ENCODE data around the gene FBXW7.

FBXW7 gene

GRCh38 chr4:152304220-152304619 is 231.7 kb downstream of the FBXW7 start:
- Histone ChIP-seq H3K79me2 (ENCODE audit: control insufficient read depth, insufficient read depth, low read length, poor library complexity) (no peaks in the 10 kb centered on the region), H2BK120ac (ENCODE audit: insufficient read depth, low read length, poor library complexity) (no peak overlapping the region), H4K12ac (ENCODE audit: low read depth, low read length) (no peak overlapping the region), H3K14ac (ENCODE audit: low read length) (no peak overlapping the region), H2BK5ac (ENCODE audit: low read depth, low read length, poor library complexity) (no peak overlapping the region), H3K4me3 (ENCODE audit: low read depth, low read length) (no peak overlapping the region), H2AK5ac (ENCODE audit: low read length) (no peak overlapping the region), H3K27ac (ENCODE audit: low read depth, low read length) (no peak overlapping the region), H3K4ac (ENCODE audit: low read depth, low read length) (no peak overlapping the region), H3K9ac (ENCODE audit: low read length) (no peak overlapping the region), H3K4me2 (ENCODE audit: low read length) (no peak overlapping the region), H3K9me3 (ENCODE audit: insufficient read depth, low read depth, low read length) (no peaks in the 10 kb centered on the region), H2BK12ac (ENCODE audit: low read length) (no peak overlapping the region), H3K79me1 (ENCODE audit: low read length) (no peaks in the 10 kb centered on the region), H4K91ac (ENCODE audit: low read depth, low read length) (no peak overlapping the region), H3K4me1 (ENCODE audit: control insufficient read depth in 1 of 2, insufficient read depth in 2 of 2, low read length in 2 of 2) (peaks cover 2% of the 10 kb centered on the region in 2 experiments), H3K18ac (ENCODE audit: low read length) (no peak overlapping the region), H3K23ac (ENCODE audit: low read length) (no peak overlapping the region), H3K27me3 (ENCODE audit: insufficient read depth, low read length) (no peaks in the 10 kb centered on the region), H2AFZ (ENCODE audit: insufficient read depth, low read length, poor library complexity) (no peak overlapping the region), H4K8ac (ENCODE audit: low read depth, low read length) (no peak overlapping the region), H3K36me3 (ENCODE audit: control insufficient read depth in 1 of 2, insufficient read depth in 2 of 2, low read length in 2 of 2) (no peaks in the 10 kb centered on the region)
- peak in 1 of 2 donors; percentile 34 for DNase-seq
- no CpG with 5 or more reads among the region's 5 CpGs for WGBS (ENCODE audit: extremely low coverage, insufficient coverage, insufficient read length)

GRCh38 chr4:152301381-152301780 is 234.5 kb downstream of the FBXW7 start:
- no peak overlapping the region for H3K14ac ChIP-seq (ENCODE audit: low read length)
- H3K27me3 ChIP-seq (ENCODE audit: insufficient read depth, low read length), result no peaks in the 10 kb centered on the region
- no peak overlapping the region for H2AFZ ChIP-seq (ENCODE audit: insufficient read depth, low read length, poor library complexity)
- no peak overlapping the region for H2BK5ac ChIP-seq (ENCODE audit: low read depth, low read length, poor library complexity)
- H2BK12ac ChIP-seq (ENCODE audit: low read length), result no peak overlapping the region
- H3K9ac ChIP-seq (ENCODE audit: low read length), result no peak overlapping the region
- no CpG with 5 or more reads among the region's 6 CpGs for WGBS (ENCODE audit: extremely low coverage, insufficient coverage, insufficient read length)
- H4K12ac ChIP-seq (ENCODE audit: low read depth, low read length), result no peak overlapping the region
- no peak overlapping the region for H3K4ac ChIP-seq (ENCODE audit: low read depth, low read length)
- H4K8ac ChIP-seq (ENCODE audit: low read depth, low read length), result no peak overlapping the region
- H3K79me1 ChIP-seq (ENCODE audit: low read length), result no peaks in the 10 kb centered on the region
- no peak overlapping the region for H3K23ac ChIP-seq (ENCODE audit: low read length)
- no peak overlapping the region for H2BK120ac ChIP-seq (ENCODE audit: insufficient read depth, low read length, poor library complexity)
- H3K4me1 ChIP-seq (ENCODE audit: control insufficient read depth in 1 of 2, insufficient read depth in 2 of 2, low read length in 2 of 2), result peaks cover 2% of the 10 kb centered on the region in 2 experiments
- H3K18ac ChIP-seq (ENCODE audit: low read length), result no peak overlapping the region
- no peaks in the 10 kb centered on the region for H3K9me3 ChIP-seq (ENCODE audit: insufficient read depth, low read depth, low read length)
- no peak overlapping the region for H2AK5ac ChIP-seq (ENCODE audit: low read length)
- H3K79me2 ChIP-seq (ENCODE audit: control insufficient read depth, insufficient read depth, low read length, poor library complexity), result no peaks in the 10 kb centered on the region
- H3K36me3 ChIP-seq (ENCODE audit: control insufficient read depth in 1 of 2, insufficient read depth in 2 of 2, low read length in 2 of 2), result no peaks in the 10 kb centered on the region
- H3K4me2 ChIP-seq (ENCODE audit: low read length), result no peak overlapping the region
- no peak for DNase-seq
- no peak overlapping the region for H3K27ac ChIP-seq (ENCODE audit: low read depth, low read length)
- H3K4me3 ChIP-seq (ENCODE audit: low read depth, low read length), result no peak overlapping the region
- H4K91ac ChIP-seq (ENCODE audit: low read depth, low read length), result no peak overlapping the region

- Histone ChIP-seq H3K9ac (ENCODE audit: low read length) (no peak overlapping the region), H3K9me3 (ENCODE audit: insufficient read depth, low read depth, low read length) (no peaks in the 10 kb centered on the region), H4K12ac (ENCODE audit: low read depth, low read length) (no peak overlapping the region), H3K4me1 (ENCODE audit: control insufficient read depth in 1 of 2, insufficient read depth in 2 of 2, low read length in 2 of 2) (peaks cover 2% of the 10 kb centered on the region in 2 experiments), H3K4me2 (ENCODE audit: low read length) (no peak overlapping the region), H2BK12ac (ENCODE audit: low read length) (no peak overlapping the region), H3K27ac (ENCODE audit: low read depth, low read length) (no peak overlapping the region), H2BK5ac (ENCODE audit: low read depth, low read length, poor library complexity) (no peak overlapping the region), H3K4me3 (ENCODE audit: low read depth, low read length) (no peak overlapping the region), H3K79me1 (ENCODE audit: low read length) (no peaks in the 10 kb centered on the region), H3K4ac (ENCODE audit: low read depth, low read length) (no peak overlapping the region), H4K8ac (ENCODE audit: low read depth, low read length) (no peak overlapping the region), H4K91ac (ENCODE audit: low read depth, low read length) (no peak overlapping the region), H3K27me3 (ENCODE audit: insufficient read depth, low read length) (no peaks in the 10 kb centered on the region), H3K14ac (ENCODE audit: low read length) (no peak overlapping the region), H3K36me3 (ENCODE audit: control insufficient read depth in 1 of 2, insufficient read depth in 2 of 2, low read length in 2 of 2) (no peaks in the 10 kb centered on the region), H3K18ac (ENCODE audit: low read length) (no peak overlapping the region), H3K79me2 (ENCODE audit: control insufficient read depth, insufficient read depth, low read length, poor library complexity) (no peaks in the 10 kb centered on the region), H2BK120ac (ENCODE audit: insufficient read depth, low read length, poor library complexity) (no peak overlapping the region), H2AFZ (ENCODE audit: insufficient read depth, low read length, poor library complexity) (no peak overlapping the region), H2AK5ac (ENCODE audit: low read length) (no peak overlapping the region), H3K23ac (ENCODE audit: low read length) (no peak overlapping the region)
- WGBS (ENCODE audit: extremely low coverage, insufficient coverage, insufficient read length), result no CpG with 5 or more reads among the region's 3 CpGs
- no peak for DNase-seq
Observed at GRCh38 chr4:152299553-152299952, 236.3 kb downstream of the FBXW7 start.

GRCh38 chr4:152296386-152296785 is 239.5 kb downstream of the FBXW7 start:
- Histone ChIP-seq H2AK5ac (ENCODE audit: low read length) (no peak overlapping the region), H3K27me3 (ENCODE audit: insufficient read depth, low read length) (no peaks in the 10 kb centered on the region), H3K4me1 (ENCODE audit: control insufficient read depth in 1 of 2, insufficient read depth in 2 of 2, low read length in 2 of 2) (no peaks in the 10 kb centered on the region), H3K79me2 (ENCODE audit: control insufficient read depth, insufficient read depth, low read length, poor library complexity) (no peaks in the 10 kb centered on the region), H2BK12ac (ENCODE audit: low read length) (no peak overlapping the region), H4K8ac (ENCODE audit: low read depth, low read length) (no peak overlapping the region), H3K9me3 (ENCODE audit: insufficient read depth, low read depth, low read length) (no peaks in the 10 kb centered on the region), H2AFZ (ENCODE audit: insufficient read depth, low read length, poor library complexity) (no peak overlapping the region), H3K4me3 (ENCODE audit: low read depth, low read length) (no peak overlapping the region), H3K23ac (ENCODE audit: low read length) (no peak overlapping the region), H2BK120ac (ENCODE audit: insufficient read depth, low read length, poor library complexity) (no peak overlapping the region), H3K14ac (ENCODE audit: low read length) (no peak overlapping the region), H3K18ac (ENCODE audit: low read length) (no peak overlapping the region), H4K12ac (ENCODE audit: low read depth, low read length) (no peak overlapping the region), H3K36me3 (ENCODE audit: control insufficient read depth in 1 of 2, insufficient read depth in 2 of 2, low read length in 2 of 2) (no peaks in the 10 kb centered on the region), H3K9ac (ENCODE audit: low read length) (no peak overlapping the region), H4K91ac (ENCODE audit: low read depth, low read length) (no peak overlapping the region), H3K4ac (ENCODE audit: low read depth, low read length) (no peak overlapping the region), H2BK5ac (ENCODE audit: low read depth, low read length, poor library complexity) (no peak overlapping the region), H3K79me1 (ENCODE audit: low read length) (no peaks in the 10 kb centered on the region), H3K4me2 (ENCODE audit: low read length) (no peak overlapping the region), H3K27ac (ENCODE audit: low read depth, low read length) (no peak overlapping the region)
- DNase-seq, result no peak
